DOHH2 (cell line): ENCODE data around the gene GAST.

Source experiments
- H3F3A ChIP-seq: fragments of 200-600 bp; sonication (generic), shearing (Covaris generic); 2 replicates; pipeline ENCODE4 v1.6.0; 2016; ENCODE audit warnings: antibody characterized with exemption, mild to moderate bottlenecking; ENCODE audit not compliant: control insufficient read depth, insufficient read depth
- H3K27ac ChIP-seq: fragments of 200-600 bp; sonication (generic); 2 replicates; pipeline ENCODE4 v1.5.1; 2014; ENCODE audit warnings: low read depth, mild to moderate bottlenecking, low read length, moderate library complexity
- H3K27me3 ChIP-seq: fragments of 200-600 bp; sonication (generic); 2 replicates; pipeline ENCODE4 v1.6.1; 2014; ENCODE audit warnings: mild to moderate bottlenecking, low read length, mixed read lengths; ENCODE audit not compliant: control insufficient read depth
- H3K36me3 ChIP-seq: fragments of 200-600 bp; sonication (generic); 2 replicates; pipeline ENCODE4 v1.6.1; 2014; ENCODE audit warnings: mild to moderate bottlenecking, low read length, moderate library complexity, mixed read lengths; ENCODE audit not compliant: control insufficient read depth
- H3K4me1 ChIP-seq: fragments of 200-600 bp; sonication (generic); 2 replicates; pipeline ENCODE4 v1.6.1; 2014; ENCODE audit warnings: mild to moderate bottlenecking, low read length, mixed read lengths; ENCODE audit not compliant: control insufficient read depth
- H3K4me2 ChIP-seq: fragments of 200-600 bp; sonication (generic); 2 replicates; pipeline ENCODE4 v1.6.0; 2014; ENCODE audit warnings: mild to moderate bottlenecking, low read length, moderate library complexity
- H3K4me3 ChIP-seq: fragments of 200-600 bp; sonication (generic); 2 replicates; pipeline ENCODE4 v1.5.1; 2014; ENCODE audit warnings: mild to moderate bottlenecking, low read length, mixed read lengths
- H3K79me2 ChIP-seq: fragments of 200-600 bp; sonication (generic); 2 replicates; pipeline ENCODE4 v1.6.1; 2014; ENCODE audit warnings: mild to moderate bottlenecking, low read length, mixed read lengths; ENCODE audit not compliant: control insufficient read depth
- H3K9me2 ChIP-seq: fragments of 200-600 bp; sonication (generic); replicated peaks from 2 replicates; pipeline ENCODE4 v1.6.1; 2014; ENCODE audit warnings: mild to moderate bottlenecking, low read length, mixed read lengths; ENCODE audit not compliant: control insufficient read depth
- H3K9me3 ChIP-seq: fragments of 200-600 bp; sonication (generic); 2 replicates; pipeline ENCODE4 v1.6.1; 2014; ENCODE audit warnings: antibody characterized with exemption, low read length, mixed read lengths; ENCODE audit not compliant: control insufficient read depth, insufficient read depth
- H4K20me1 ChIP-seq: fragments of 200-600 bp; sonication (generic); 2 replicates; pipeline ENCODE4 v1.6.0; 2014; ENCODE audit warnings: low read depth, mild to moderate bottlenecking, antibody characterized with exemption, low read length, moderate library complexity; ENCODE audit not compliant: control insufficient read depth, insufficient read depth
- CTCF ChIP-seq: fragments of 200-600 bp; sonication (generic); IDR thresholded peaks from one replicate; pipeline ENCODE4 v1.5.1; 2014; ENCODE audit warnings: antibody characterized with exemption, mild to moderate bottlenecking, low read depth, low read length; ENCODE audit not compliant: poor library complexity, severe bottlenecking
- EZH2phosphoT487 ChIP-seq: fragments of 200-600 bp; sonication (generic); IDR thresholded peaks from 2 replicates; pipeline ENCODE4 v1.6.1; 2017; ENCODE audit warnings: borderline replicate concordance, mild to moderate bottlenecking, antibody characterized with exemption, low read length, moderate library complexity, mixed read lengths

Gene GAST

GRCh38 chr17:41664587-41665565 is 47.3 kb upstream of the GAST start:
- no peaks in the 10 kb centered on the region for H4K20me1 ChIP-seq
- H3K4me1 ChIP-seq = peaks cover 35% of the 10 kb centered on the region
- H3K4me2 ChIP-seq = peak overlapping the region; percentile 77
- no peaks in the 10 kb centered on the region for H3K9me2 ChIP-seq
- no peak for TF ChIP-seq CTCF
- no peak for TF ChIP-seq EZH2phosphoT487
- no peaks in the 10 kb centered on the region for H3K27me3 ChIP-seq
- no peak overlapping the region for H3K27ac ChIP-seq
- peak overlapping the region; percentile 72 for H3K4me3 ChIP-seq
- H3K36me3 ChIP-seq = no peaks in the 10 kb centered on the region
- no peaks in the 10 kb centered on the region; the same call in 1 of the 2 replicates for H3F3A ChIP-seq
- H3K9me3 ChIP-seq = no peaks in the 10 kb centered on the region
- no peaks in the 10 kb centered on the region for H3K79me2 ChIP-seq

GRCh38 chr17:41665566-41666236 is 46.4 kb upstream of the GAST start:
- Histone ChIP-seq H3F3A (no peaks in the 10 kb centered on the region; the same call in 1 of the 2 replicates), H3K27ac (peak overlapping the region; percentile 78), H3K4me1 (peaks cover 35% of the 10 kb centered on the region), H3K9me3 (no peaks in the 10 kb centered on the region), H3K4me2 (peak overlapping the region; percentile 77), H3K79me2 (no peaks in the 10 kb centered on the region), H3K4me3 (peak overlapping the region; percentile 72), H3K27me3 (no peaks in the 10 kb centered on the region), H3K36me3 (no peaks in the 10 kb centered on the region), H3K9me2 (no peaks in the 10 kb centered on the region), H4K20me1 (no peaks in the 10 kb centered on the region)
- TF ChIP-seq CTCF = peak; percentile 94
- TF ChIP-seq EZH2phosphoT487 = no peak

GRCh38 chr17:41666237-41666641 is 45.9 kb upstream of the GAST start:
- H3K9me3 ChIP-seq = no peaks in the 10 kb centered on the region
- no peaks in the 10 kb centered on the region for H3K9me2 ChIP-seq
- H3K79me2 ChIP-seq = no peaks in the 10 kb centered on the region
- H4K20me1 ChIP-seq = no peaks in the 10 kb centered on the region
- H3K27me3 ChIP-seq = no peaks in the 10 kb centered on the region
- no peaks in the 10 kb centered on the region; the same call in 1 of the 2 replicates for H3F3A ChIP-seq
- no peak for TF ChIP-seq CTCF
- TF ChIP-seq EZH2phosphoT487 = no peak
- H3K4me2 ChIP-seq = peak overlapping the region; percentile 77
- H3K4me1 ChIP-seq = peaks cover 35% of the 10 kb centered on the region
- H3K27ac ChIP-seq = peak overlapping the region; percentile 78
- no peaks in the 10 kb centered on the region for H3K36me3 ChIP-seq
- H3K4me3 ChIP-seq = peak overlapping the region; percentile 72
